WTC11 (cell line): Measurements from ENCODE around the gene C10orf95. TPM values are rescaled to one million over a fixed set of nuclear protein-coding genes. Genes with fewer than 3 reads are reported as not detected.

Experiments used
- ATAC-seq: fragments of 200-7000 bp; cut with Tn5 transposase; 2 replicates; pipeline ENCODE4 v1.10.0; 2021; ENCODE audit warnings: mild to moderate bottlenecking, moderate library complexity
- CTCF ChIA-PET: fragments of 300-600 bp; sonication (Branson Sonifier 250); formaldehyde crosslinking; loops from one replicate; lab custom pipeline; 2021; ENCODE audit warnings: antibody characterized with exemption; lab: Charles Lee
- POLR2A ChIA-PET: fragments of 350-600 bp; sonication (Branson Sonifier 250); formaldehyde crosslinking; loops from one replicate; lab custom pipeline; 2021; ENCODE audit warnings: antibody characterized with exemption; lab: Charles Lee
- DNase-seq: peaks from one replicate; pipeline ENCODE4 v3.0.0; 2021; ENCODE audit warnings: low spot score
- H3K27ac Mint-ChIP-seq: 2 replicates; pipeline ENCODE4 v1.8.0; 2021; ENCODE audit warnings: mixed read lengths
- H3K27me3 Mint-ChIP-seq: 2 replicates; pipeline ENCODE4 v1.8.0; 2021; ENCODE audit warnings: low read depth, mild to moderate bottlenecking, moderate library complexity, mixed read lengths
- H3K36me3 Mint-ChIP-seq: 2 replicates; pipeline ENCODE4 v1.8.0; 2021; ENCODE audit warnings: mixed read lengths
- H3K4me1 Mint-ChIP-seq: 2 replicates; pipeline ENCODE4 v1.8.0; 2022; ENCODE audit warnings: mixed read lengths
- H3K4me3 Mint-ChIP-seq: 2 replicates; pipeline ENCODE4 v1.8.0; 2021; ENCODE audit warnings: mild to moderate bottlenecking, moderate library complexity, mixed read lengths
- H3K9me3 Mint-ChIP-seq: 2 replicates; pipeline ENCODE4 v1.8.0; 2021; ENCODE audit warnings: mixed read lengths
- CREM ChIP-seq: sonication (generic); formaldehyde crosslinking; IDR thresholded peaks from 2 replicates; pipeline ENCODE4 v1.8.1; 2022; ENCODE audit warnings: mild to moderate bottlenecking, missing genetic modification reagents, moderate library complexity
- ELF4 ChIP-seq: sonication (generic); formaldehyde crosslinking; IDR thresholded peaks from 2 replicates; pipeline ENCODE4 v1.8.1; 2022; ENCODE audit warnings: low read depth, mild to moderate bottlenecking, moderate library complexity, missing genetic modification reagents
- EMX1 ChIP-seq: fragments of 250-450 bp; sonication (Bioruptor Pico); IDR thresholded peaks from 2 replicates; pipeline ENCODE4 v1.8.0; 2021; ENCODE audit warnings: mild to moderate bottlenecking
- HMGA2 ChIP-seq: fragments of 250-450 bp; sonication (Bioruptor Pico); IDR thresholded peaks from 2 replicates; pipeline ENCODE4 v1.4.0; 2021; ENCODE audit warnings: mild to moderate bottlenecking, moderate library complexity
- KAT7 ChIP-seq: sonication (generic); formaldehyde crosslinking; IDR thresholded peaks from 2 replicates; pipeline ENCODE4 v1.8.1; 2023; ENCODE audit warnings: missing genetic modification reagents, mild to moderate bottlenecking, borderline replicate concordance
- MXD4 ChIP-seq: fragments of 250-450 bp; sonication (Bioruptor Pico); IDR thresholded peaks from 2 replicates; pipeline ENCODE4 v1.8.0; 2021; ENCODE audit warnings: mild to moderate bottlenecking, moderate library complexity, borderline replicate concordance
- NFE2L1 ChIP-seq: sonication (generic); formaldehyde crosslinking; IDR thresholded peaks from 2 replicates; pipeline ENCODE4 v1.8.1; 2023; ENCODE audit warnings: missing genetic modification reagents
- NR2C2 ChIP-seq: sonication (generic); formaldehyde crosslinking; IDR thresholded peaks from 2 replicates; pipeline ENCODE4 v1.8.0; 2022; ENCODE audit warnings: mild to moderate bottlenecking, missing genetic modification reagents
- NR3C1 ChIP-seq: sonication (generic); formaldehyde crosslinking; conservative IDR thresholded peaks from 2 replicates; pipeline ENCODE4 v1.8.1; 2023; ENCODE audit warnings: low read depth, mild to moderate bottlenecking, missing genetic modification reagents
- OVOL2 ChIP-seq: fragments of 250-450 bp; sonication (Bioruptor Pico); IDR thresholded peaks from 2 replicates; pipeline ENCODE4 v1.9.0; 2021; ENCODE audit warnings: mild to moderate bottlenecking, borderline replicate concordance
- SP1 ChIP-seq: sonication (generic); formaldehyde crosslinking; conservative IDR thresholded peaks from 2 replicates; pipeline ENCODE4 v1.8.1; 2022; ENCODE audit warnings: missing genetic modification reagents
- TCF7 ChIP-seq: sonication (generic); formaldehyde crosslinking; IDR thresholded peaks from 2 replicates; pipeline ENCODE4 v1.8.0; 2022; ENCODE audit warnings: mild to moderate bottlenecking, low read depth, missing genetic modification reagents, moderate library complexity
- TP53 ChIP-seq: sonication (generic); formaldehyde crosslinking; IDR thresholded peaks from 2 replicates; pipeline ENCODE4 v1.8.1; 2023; ENCODE audit warnings: mild to moderate bottlenecking, missing genetic modification reagents
- ZBTB21 ChIP-seq: sonication (generic); formaldehyde crosslinking; IDR thresholded peaks from 2 replicates; pipeline ENCODE4 v1.8.1; 2023; ENCODE audit warnings: mild to moderate bottlenecking, missing genetic modification reagents, borderline replicate concordance
- ZNF121 ChIP-seq: sonication (generic); formaldehyde crosslinking; IDR thresholded peaks from 2 replicates; pipeline ENCODE4 v1.8.0; 2023; ENCODE audit warnings: missing genetic modification reagents
- ZNF138 ChIP-seq: sonication (generic); formaldehyde crosslinking; conservative IDR thresholded peaks from 2 replicates; pipeline ENCODE4 v1.8.1; 2022; ENCODE audit warnings: mild to moderate bottlenecking, moderate library complexity, missing genetic modification reagents
- ZNF232 ChIP-seq: sonication (generic); formaldehyde crosslinking; IDR thresholded peaks from 2 replicates; pipeline ENCODE4 v1.8.0; 2022; ENCODE audit warnings: mild to moderate bottlenecking, missing genetic modification reagents
- total RNA-seq: library from RNA; stranded (reverse); gene quantifications from 3 replicates; pipeline ENCODE4 v1.2.3, GENCODE V29; 2021
- TF ChIP-seq, protein P1 (sequence below): sonication (generic); formaldehyde crosslinking; IDR thresholded peaks from 2 replicates; pipeline ENCODE4 v1.8.0; 2023; ENCODE audit warnings: missing genetic modification reagents
- TF ChIP-seq, protein P2 (sequence below): sonication (generic); formaldehyde crosslinking; IDR thresholded peaks from 2 replicates; pipeline ENCODE4 v1.8.1; 2023; ENCODE audit warnings: mild to moderate bottlenecking, missing genetic modification reagents, moderate library complexity
- TF ChIP-seq, protein P3 (sequence below): sonication (generic); formaldehyde crosslinking; IDR thresholded peaks from 2 replicates; pipeline ENCODE4 v1.8.1; 2023; ENCODE audit warnings: mild to moderate bottlenecking, missing genetic modification reagents
- TF ChIP-seq, protein P4 (sequence below): sonication (generic); formaldehyde crosslinking; IDR thresholded peaks from 2 replicates; pipeline ENCODE4 v1.8.1; 2022; ENCODE audit warnings: missing genetic modification reagents, borderline replicate concordance
- TF ChIP-seq, protein P5 (sequence below): sonication (generic); formaldehyde crosslinking; IDR thresholded peaks from 2 replicates; pipeline ENCODE4 v1.8.0; 2023; ENCODE audit warnings: mild to moderate bottlenecking, missing genetic modification reagents
- TF ChIP-seq, protein P6 (sequence below): sonication (generic); formaldehyde crosslinking; IDR thresholded peaks from 2 replicates; pipeline ENCODE4 v1.8.1; 2022; ENCODE audit warnings: mild to moderate bottlenecking, moderate library complexity, missing genetic modification reagents

Gene C10orf95
- total RNA-seq, 1 experiment from 2014 or later: 0.96 TPM

DNA sequence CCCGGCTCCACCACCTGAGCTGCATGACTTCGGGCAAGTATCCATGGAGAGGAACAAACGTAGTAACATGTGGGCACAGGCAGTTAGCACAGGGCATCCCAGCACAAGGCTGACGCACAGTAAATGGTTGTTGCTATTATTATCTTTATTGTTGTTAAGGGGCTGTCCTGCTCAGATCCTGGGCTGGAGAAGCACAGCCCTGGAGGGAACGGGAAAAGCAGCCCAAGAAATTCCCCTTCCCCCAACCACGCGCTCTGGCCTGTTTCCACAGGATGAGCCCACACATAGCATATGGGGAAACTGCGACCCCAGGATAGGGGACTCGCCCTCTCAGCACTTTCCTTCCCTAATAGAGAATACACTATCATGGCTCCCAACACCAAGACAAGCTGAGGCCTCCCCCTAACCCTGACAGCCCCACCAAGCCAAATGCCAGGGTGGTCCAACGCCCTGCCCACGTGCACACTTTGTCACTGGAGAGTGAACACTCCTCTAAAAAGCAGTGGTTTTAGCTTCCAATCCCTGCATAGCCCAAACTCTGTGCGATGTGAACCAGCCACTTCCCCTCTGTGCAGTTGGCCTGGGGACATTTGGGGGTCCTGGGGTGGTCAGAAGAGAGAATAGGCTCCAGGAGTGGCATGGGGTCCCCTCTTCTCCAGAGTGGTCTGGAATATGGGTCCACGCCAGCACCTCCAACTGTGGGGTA is 43.8 kb downstream of the C10orf95 start:
- no peak for TF ChIP-seq TCF7
- TF ChIP-seq, protein P1, sequence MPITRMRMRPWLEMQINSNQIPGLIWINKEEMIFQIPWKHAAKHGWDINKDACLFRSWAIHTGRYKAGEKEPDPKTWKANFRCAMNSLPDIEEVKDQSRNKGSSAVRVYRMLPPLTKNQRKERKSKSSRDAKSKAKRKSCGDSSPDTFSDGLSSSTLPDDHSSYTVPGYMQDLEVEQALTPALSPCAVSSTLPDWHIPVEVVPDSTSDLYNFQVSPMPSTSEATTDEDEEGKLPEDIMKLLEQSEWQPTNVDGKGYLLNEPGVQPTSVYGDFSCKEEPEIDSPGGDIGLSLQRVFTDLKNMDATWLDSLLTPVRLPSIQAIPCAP (CRISPR knock-in tag): no peak
- no peak for DNase-seq
- Mint-ChIP-seq H3K9me3 (no peaks in the 10 kb centered on the region), H3K4me3 (peak overlapping the region; percentile 44), H3K27me3 (peaks cover 63% of the 10 kb centered on the region), H3K4me1 (peaks cover 23% of the 10 kb centered on the region), H3K36me3 (no peaks in the 10 kb centered on the region), H3K27ac (no peak overlapping the region)
- CTCF ChIA-PET: interaction anchor here (1.2 to 1.4 kb wide), 2 partner anchors 28 to 178 kb away, joined by 4 read pairs; no protein-coding TSS in a partner anchor
- POLR2A ChIA-PET: interaction anchor here (0.7 kb wide), 1 partner anchor 54 kb away, joined by 3 read pairs; no protein-coding TSS in a partner anchor
- ATAC-seq: no peak

DNA sequence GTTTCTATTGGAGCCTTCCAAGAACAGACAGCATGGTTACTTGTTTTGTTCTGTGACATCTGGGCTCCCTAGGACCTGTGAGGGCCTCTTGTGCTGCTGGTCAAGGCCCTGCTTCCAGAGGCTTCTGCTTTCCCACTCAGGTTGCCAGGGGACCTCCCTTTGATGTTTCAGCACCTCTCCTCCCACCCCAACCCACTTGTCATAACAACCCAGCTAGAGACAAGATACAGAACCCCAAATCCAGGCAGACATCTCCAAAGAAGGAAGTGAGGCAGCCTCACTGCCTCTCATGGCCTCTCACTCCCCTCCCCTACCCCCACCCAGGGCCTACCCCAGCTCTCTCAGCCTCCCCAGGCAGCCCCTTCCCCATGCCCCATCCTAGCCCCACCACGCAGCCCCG is 44.5 kb downstream of the C10orf95 start:
- ATAC-seq: no peak
- Mint-ChIP-seq H3K27me3 (peaks cover 56% of the 10 kb centered on the region), H3K36me3 (no peaks in the 10 kb centered on the region), H3K27ac (no peak overlapping the region)
- CTCF ChIA-PET: interaction anchor here (0.6 to 1.4 kb wide), 6 partner anchors 11 to 213 kb away, joined by 3 to 5 read pairs (median 4); partner anchors contain the start of gene NFKB2
- no peak for TF ChIP-seq EMX1 (CRISPR knock-in tag)
- TF ChIP-seq ZNF232 (CRISPR knock-in tag): no peak
- no peak for TF ChIP-seq ZNF138 (CRISPR knock-in tag)
- TF ChIP-seq CREM (CRISPR knock-in tag): no peak
- TF ChIP-seq ELF4 (CRISPR knock-in tag): no peak
- TF ChIP-seq, protein P2, sequence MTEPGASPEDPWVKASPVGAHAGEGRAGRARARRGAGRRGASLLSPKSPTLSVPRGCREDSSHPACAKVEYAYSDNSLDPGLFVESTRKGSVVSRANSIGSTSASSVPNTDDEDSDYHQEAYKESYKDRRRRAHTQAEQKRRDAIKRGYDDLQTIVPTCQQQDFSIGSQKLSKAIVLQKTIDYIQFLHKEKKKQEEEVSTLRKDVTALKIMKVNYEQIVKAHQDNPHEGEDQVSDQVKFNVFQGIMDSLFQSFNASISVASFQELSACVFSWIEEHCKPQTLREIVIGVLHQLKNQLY (CRISPR knock-in tag): no peak
- no peak for TF ChIP-seq MXD4
- TF ChIP-seq ZBTB21 (CRISPR knock-in tag): no peak
- no peak for TF ChIP-seq ZNF121 (CRISPR knock-in tag)
- TF ChIP-seq, all 79 proteins: peak for 0
- peaks cover 23% of the 10 kb centered on the region for H3K4me1 Mint-ChIP-seq
- no peak for DNase-seq
- no peaks in the 10 kb centered on the region for H3K9me3 Mint-ChIP-seq
- H3K4me3 Mint-ChIP-seq: no peak overlapping the region
- POLR2A ChIA-PET: interaction anchor here (0.7 kb wide), 2 partner anchors 55 to 247 kb away, joined by 3 to 4 read pairs; no protein-coding TSS in a partner anchor

DNA sequence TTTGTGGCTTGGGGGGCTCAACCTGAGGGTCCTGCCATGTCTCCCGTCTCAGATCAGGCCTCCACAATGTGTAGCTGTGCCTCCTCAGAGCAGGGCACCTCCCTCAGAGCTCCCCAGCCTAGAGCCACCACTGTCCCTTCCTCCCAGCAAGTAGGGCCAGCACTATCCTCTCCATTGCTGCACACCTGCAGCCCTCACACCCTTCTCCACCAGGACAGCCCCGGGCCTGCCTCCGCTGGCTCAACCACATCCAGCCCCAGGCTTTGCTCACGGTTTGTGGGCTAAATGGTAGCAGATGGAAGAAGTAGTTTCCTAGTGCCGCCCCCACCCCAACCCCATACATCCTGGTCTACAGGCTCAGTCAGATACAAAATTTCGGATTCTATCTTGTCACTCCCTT is 45.7 kb downstream of the C10orf95 start:
- DNase-seq (no peak), ATAC-seq (no peak)
- H3K27ac Mint-ChIP-seq: no peak overlapping the region
- POLR2A ChIA-PET: no interaction called here
- no peak overlapping the region for H3K4me3 Mint-ChIP-seq
- H3K9me3 Mint-ChIP-seq: no peaks in the 10 kb centered on the region
- peaks cover 13% of the 10 kb centered on the region for H3K4me1 Mint-ChIP-seq
- H3K36me3 Mint-ChIP-seq: no peaks in the 10 kb centered on the region
- CTCF ChIA-PET: interaction anchor here (1.2 to 4.8 kb wide), 2 partner anchors 17 to 31 kb away, joined by 3 to 68 read pairs; partner anchors contain the start of gene FBXL15
- TF ChIP-seq TP53 (CRISPR knock-in tag) (no peak), NR3C1 (CRISPR knock-in tag) (no peak), HMGA2 (no peak), SP1 (no peak), NFE2L1 (no peak), OVOL2 (no peak), NR2C2 (CRISPR knock-in tag) (no peak), KAT7 (CRISPR knock-in tag) (no peak)
- TF ChIP-seq, protein P3, sequence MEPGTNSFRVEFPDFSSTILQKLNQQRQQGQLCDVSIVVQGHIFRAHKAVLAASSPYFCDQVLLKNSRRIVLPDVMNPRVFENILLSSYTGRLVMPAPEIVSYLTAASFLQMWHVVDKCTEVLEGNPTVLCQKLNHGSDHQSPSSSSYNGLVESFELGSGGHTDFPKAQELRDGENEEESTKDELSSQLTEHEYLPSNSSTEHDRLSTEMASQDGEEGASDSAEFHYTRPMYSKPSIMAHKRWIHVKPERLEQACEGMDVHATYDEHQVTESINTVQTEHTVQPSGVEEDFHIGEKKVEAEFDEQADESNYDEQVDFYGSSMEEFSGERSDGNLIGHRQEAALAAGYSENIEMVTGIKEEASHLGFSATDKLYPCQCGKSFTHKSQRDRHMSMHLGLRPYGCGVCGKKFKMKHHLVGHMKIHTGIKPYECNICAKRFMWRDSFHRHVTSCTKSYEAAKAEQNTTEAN (CRISPR knock-in tag): no peak
- TF ChIP-seq, protein P4, sequence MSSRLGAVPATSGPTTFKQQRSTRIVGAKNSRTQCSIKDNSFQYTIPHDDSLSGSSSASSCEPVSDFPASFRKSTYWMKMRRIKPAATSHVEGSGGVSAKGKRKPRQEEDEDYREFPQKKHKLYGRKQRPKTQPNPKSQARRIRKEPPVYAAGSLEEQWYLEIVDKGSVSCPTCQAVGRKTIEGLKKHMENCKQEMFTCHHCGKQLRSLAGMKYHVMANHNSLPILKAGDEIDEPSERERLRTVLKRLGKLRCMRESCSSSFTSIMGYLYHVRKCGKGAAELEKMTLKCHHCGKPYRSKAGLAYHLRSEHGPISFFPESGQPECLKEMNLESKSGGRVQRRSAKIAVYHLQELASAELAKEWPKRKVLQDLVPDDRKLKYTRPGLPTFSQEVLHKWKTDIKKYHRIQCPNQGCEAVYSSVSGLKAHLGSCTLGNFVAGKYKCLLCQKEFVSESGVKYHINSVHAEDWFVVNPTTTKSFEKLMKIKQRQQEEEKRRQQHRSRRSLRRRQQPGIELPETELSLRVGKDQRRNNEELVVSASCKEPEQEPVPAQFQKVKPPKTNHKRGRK: no peak
- TF ChIP-seq, protein P5, sequence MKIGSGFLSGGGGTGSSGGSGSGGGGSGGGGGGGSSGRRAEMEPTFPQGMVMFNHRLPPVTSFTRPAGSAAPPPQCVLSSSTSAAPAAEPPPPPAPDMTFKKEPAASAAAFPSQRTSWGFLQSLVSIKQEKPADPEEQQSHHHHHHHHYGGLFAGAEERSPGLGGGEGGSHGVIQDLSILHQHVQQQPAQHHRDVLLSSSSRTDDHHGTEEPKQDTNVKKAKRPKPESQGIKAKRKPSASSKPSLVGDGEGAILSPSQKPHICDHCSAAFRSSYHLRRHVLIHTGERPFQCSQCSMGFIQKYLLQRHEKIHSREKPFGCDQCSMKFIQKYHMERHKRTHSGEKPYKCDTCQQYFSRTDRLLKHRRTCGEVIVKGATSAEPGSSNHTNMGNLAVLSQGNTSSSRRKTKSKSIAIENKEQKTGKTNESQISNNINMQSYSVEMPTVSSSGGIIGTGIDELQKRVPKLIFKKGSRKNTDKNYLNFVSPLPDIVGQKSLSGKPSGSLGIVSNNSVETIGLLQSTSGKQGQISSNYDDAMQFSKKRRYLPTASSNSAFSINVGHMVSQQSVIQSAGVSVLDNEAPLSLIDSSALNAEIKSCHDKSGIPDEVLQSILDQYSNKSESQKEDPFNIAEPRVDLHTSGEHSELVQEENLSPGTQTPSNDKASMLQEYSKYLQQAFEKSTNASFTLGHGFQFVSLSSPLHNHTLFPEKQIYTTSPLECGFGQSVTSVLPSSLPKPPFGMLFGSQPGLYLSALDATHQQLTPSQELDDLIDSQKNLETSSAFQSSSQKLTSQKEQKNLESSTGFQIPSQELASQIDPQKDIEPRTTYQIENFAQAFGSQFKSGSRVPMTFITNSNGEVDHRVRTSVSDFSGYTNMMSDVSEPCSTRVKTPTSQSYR: no peak
- TF ChIP-seq, protein P6, sequence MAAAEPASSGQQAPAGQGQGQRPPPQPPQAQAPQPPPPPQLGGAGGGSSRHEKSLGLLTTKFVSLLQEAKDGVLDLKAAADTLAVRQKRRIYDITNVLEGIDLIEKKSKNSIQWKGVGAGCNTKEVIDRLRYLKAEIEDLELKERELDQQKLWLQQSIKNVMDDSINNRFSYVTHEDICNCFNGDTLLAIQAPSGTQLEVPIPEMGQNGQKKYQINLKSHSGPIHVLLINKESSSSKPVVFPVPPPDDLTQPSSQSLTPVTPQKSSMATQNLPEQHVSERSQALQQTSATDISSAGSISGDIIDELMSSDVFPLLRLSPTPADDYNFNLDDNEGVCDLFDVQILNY (CRISPR knock-in tag): no peak
- H3K27me3 Mint-ChIP-seq: peaks cover 44% of the 10 kb centered on the region
